GM21723 (cell line): ENCODE results near the gene AP2A2.

Experiments
- ATAC-seq: cut with Tn5 transposase; IDR thresholded peaks from one replicate; pipeline ENCODE4 v1.9.1; 2021; ENCODE audit warnings: mild to moderate bottlenecking, moderate library complexity; ENCODE audit not compliant: unreplicated experiment

The AP2A2 gene

GRCh38 chr11:925496-926301, at the start of gene AP2A2:
AP2A2 (plus strand) TSS chr11:925870; CDS start chr11:926022, 152 bp downstream.
- peak; percentile 72 for ATAC-seq

- ATAC-seq = no peak
Observed at GRCh38 chr11:876545-876944, 49.1 kb upstream of the AP2A2 start.

DNA sequence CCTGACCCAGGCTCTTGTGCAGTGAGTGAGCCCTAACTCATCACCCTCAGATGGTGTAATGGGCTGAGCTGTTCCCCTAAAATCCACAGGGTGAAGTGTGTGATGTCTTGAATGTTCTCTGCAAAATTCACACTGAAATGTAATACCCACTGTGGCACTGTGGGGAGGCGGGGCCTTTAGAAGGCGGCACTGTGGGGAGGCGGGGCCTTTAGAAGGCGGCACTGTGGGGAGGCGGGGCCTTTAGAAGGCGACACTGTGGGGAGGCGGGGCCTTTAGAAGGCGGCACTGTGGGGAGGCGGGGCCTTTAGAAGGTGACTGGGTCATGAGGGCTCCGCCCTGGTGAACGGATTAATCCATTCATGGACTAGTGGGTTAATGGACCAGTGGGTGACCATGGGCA, 48.1 kb upstream of the AP2A2 start:
- no peak for ATAC-seq

- ATAC-seq = no peak
Observed at GRCh38 chr11:880447-880846, 45.2 kb upstream of the AP2A2 start.

GRCh38 chr11:882596-882995, 43.1 kb upstream of the AP2A2 start:
- ATAC-seq = no peak

DNA sequence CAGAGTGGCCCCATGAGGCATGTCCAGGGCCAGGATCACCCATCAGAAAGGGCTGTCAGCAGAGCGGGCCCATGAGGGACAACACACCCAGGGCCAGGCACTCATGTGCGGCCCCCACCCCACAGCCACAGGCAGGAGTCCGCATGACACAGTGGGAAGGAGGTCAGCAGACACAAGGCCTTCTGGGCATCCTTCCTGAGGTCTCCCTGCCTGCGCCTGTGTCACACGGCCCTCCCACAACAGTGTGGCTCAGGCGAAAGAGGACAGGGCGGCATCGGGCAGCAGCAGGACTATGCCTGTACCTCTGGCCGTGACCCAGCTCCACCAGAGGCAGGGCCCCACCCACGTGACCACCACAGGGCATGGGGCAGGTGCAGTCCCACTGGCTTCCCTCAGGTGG, 42.1 kb upstream of the AP2A2 start:
- ATAC-seq = no peak

- no peak for ATAC-seq
Observed at GRCh38 chr11:884578-885070, 41.0 kb upstream of the AP2A2 start.

- ATAC-seq = no peak
Observed at GRCh38 chr11:886568-886967, 39.1 kb upstream of the AP2A2 start.

GRCh38 chr11:887589-887988, 38.1 kb upstream of the AP2A2 start:
- no peak for ATAC-seq

GRCh38 chr11:888310-889212, 37.1 kb upstream of the AP2A2 start:
- no peak for ATAC-seq

- no peak for ATAC-seq
Observed at GRCh38 chr11:889257-889656, 36.4 kb upstream of the AP2A2 start.

DNA sequence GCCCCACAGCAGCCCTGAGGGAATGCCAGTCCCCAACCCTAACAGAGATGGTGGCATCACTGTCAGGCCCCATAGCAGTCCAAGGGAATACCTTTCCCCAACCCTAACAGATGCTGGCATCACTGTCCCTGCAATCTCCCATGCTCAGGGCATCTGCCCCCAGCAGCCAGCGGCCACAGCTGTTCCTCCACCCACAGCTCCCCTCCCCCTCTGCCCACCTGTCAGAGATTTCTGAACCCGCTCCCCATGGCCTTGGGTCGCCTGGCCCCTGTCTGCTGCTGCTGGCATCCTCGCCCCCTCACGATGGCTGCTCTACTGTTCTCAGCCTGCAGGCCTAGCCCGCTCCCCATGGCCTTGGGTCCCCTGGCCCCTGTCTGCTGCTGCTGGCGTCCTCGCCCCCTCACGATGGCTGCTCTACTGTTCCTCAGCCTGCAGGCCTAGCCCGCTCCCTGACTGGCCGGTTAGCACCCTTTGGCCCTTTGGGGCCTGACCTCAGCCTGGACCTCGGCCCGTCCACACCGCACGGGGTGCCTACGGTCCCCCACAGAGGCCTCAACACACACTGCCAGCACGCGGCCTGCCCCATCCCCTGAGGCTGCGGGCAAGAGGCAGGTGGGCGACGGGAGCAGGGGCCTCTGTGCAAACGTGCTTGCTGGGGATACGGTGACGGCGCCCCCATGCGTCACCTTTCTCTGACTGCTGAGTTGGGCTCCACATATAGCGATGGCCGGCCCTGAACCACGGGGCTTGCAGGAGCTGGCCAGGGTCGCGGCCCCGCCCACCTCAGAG, 35.8 kb upstream of the AP2A2 start:
- ATAC-seq = no peak

DNA sequence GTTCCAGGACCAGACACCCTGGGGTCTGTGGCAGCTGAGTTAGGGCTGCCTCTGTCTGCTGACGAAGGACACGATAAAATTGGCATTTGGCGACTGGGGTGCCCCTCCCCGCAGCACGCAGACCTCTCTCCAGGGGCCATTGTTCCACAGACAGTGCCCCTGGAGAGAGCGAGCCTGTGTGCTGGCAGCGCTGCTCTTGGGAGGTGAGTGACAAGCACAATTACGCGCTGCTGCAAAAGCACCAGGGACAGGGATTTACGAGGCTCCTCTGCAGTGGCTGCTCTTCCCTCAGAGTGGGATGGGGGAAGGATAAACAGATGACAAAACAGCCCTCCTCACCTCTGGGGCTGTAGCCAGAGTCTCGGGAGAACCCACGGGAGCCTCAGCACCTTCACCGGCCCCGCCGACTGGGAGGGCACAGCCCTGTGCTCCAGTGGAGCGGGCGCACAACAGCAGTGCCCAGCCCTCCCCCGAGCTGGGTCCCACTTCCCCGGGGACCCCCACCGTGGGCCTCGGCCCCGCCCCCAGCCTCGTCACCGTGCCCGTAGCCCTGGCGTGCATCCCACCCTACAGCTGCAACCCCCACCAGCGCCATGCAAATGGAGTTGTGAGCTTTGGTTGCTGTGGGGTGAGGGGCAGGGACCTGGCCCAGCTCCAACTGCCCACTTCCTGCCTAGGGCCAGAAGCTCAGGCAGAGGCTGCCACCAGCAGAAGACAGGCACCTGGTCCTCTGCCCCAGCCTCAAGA, 34.7 kb upstream of the AP2A2 start:
- ATAC-seq = no peak

DNA sequence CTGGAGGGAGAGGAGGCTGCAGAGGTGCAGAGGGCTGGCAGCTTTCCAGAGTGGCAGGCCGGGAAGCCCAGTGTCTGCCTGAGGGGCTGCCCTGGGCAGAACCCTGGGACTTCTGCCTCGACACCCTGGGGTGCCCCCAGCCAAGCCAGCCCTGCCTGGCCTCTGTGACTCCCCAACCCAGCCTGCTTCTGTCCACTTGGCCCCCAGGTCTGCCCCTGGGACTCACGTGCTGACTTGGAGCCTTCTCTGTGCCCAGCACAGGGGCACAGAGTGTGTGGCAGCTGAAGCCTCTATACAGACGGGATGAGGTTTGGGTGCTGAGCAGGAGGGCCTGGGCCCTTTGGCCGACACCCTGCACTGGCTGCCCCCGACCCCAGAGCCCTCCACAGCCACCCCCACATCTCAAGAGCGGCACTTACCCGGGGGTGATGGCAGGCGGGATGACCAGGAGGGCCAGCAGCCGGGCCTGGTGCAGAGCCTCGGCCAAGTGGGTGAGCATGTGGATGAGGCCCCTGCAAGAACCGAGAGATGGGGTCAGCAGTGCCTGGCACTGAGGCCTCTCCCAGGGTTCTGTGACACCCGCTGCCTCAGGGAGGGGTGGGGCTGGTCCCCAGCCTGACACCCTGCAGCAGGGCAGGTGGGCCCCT, 32.5 kb upstream of the AP2A2 start:
- no peak for ATAC-seq

GRCh38 chr11:894575-895201, 31.0 kb upstream of the AP2A2 start:
- ATAC-seq = no peak

GRCh38 chr11:895331-896110, 30.1 kb upstream of the AP2A2 start:
- no peak for ATAC-seq

DNA sequence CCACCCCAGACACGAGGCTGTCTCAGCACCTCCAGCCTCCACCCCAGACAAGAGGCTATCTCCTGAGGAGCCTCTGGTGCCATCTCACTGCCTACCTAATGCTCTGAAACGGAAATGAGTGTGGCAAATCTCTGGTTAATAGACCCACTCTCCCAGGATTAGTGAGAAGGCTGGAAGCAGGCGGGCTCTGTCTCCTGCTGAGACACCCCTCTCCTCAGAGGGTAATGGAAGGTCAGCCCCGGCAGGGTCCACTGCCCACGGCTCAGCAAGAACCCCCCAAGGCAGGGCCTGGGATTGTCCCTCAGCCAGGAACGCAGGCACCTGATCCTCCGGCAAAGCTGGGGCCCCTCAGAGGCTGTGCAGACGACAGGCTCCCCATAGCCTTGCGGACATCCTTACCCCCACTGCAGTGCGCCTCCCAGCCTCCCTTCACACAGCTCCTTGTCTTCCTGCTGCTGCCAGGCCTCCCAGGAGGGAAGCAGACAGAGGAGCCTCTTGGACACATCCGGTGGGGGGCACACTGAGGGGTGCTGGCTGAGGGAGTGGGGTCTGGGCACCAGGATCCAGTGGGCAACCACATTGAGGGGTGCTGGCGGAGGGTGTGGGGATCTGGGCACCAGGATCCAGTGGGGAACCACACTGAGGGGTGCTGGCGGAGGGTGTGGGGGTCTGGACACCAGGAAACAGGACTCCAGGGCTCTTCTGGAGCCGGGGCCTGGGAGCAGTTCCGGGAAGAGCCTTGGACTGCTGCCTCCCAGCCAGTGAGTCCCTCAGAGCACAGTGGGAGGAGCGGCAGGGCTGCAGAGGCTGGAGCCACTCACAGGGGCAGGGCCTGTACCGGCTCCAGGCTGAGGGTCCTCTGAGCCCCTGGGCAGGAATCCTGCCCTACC, 28.2 kb upstream of the AP2A2 start:
- no peak for ATAC-seq

GRCh38 chr11:898143-898511, 27.5 kb upstream of the AP2A2 start:
- ATAC-seq = no peak
